ENCODE data around the gene PIR. TPM values are rescaled to one million over a fixed set of nuclear protein-coding genes. Genes with fewer than 3 reads are reported as not detected.

Gene PIR
- total RNA-seq, 1 experiment from 2014 or later = 58.0 TPM

DNA sequence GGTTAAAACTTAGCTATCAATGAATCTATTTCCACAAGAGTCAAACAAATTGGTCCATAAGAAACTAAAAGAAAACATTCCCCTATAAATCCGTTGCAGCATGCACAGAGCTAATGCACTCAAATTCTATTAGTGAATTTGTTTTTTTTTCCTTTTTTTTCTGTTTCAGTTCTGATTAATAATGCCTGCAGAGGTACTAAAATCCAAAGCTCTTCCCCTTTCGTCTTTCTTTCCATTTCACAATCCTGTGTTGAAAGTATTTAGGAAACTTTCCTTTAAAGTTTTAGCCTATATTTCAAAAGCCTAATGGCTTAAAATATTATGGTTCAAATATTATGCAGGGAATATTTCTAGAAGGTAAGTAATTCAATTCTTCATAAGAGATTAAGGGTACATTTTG lies 63.1 kb downstream of the PIR start:
- Histone ChIP-seq H3K36me3 (ENCODE audit: insufficient read depth, low read length, poor library complexity, severe bottlenecking) (no peaks in the 10 kb centered on the region), H3K27me3 (replicated peaks; ENCODE audit: insufficient read depth, low read depth, low read length, poor library complexity) (no peaks in the 10 kb centered on the region), H3K4me1 (ENCODE audit: insufficient read depth, low read length, poor library complexity, severe bottlenecking) (peaks cover 6% of the 10 kb centered on the region), H3K27ac (ENCODE audit: low read depth, low read length, poor library complexity, severe bottlenecking) (no peak overlapping the region), H3K9me3 (ENCODE audit: low read depth, low read length, poor library complexity, severe bottlenecking) (no peaks in the 10 kb centered on the region), H3K4me3 (ENCODE audit: low read depth, low read length, poor library complexity, severe bottlenecking) (no peak overlapping the region)
- intact Hi-C loops (cut with micrococcal nuclease; ENCODE audit: unreplicated experiment) = no loop called here
- DNase-seq (ENCODE audit: low spot score) = no peak
- no TSS peak for BruUV-seq (replicated peaks)
- ChIA-PET POLR2A (ENCODE audit: low non-redundant PET) (no interaction called here), CTCF (no interaction called here)
- TF ChIP-seq EZH2 (IDR thresholded peaks at IDR 0.05; ENCODE audit: borderline replicate concordance, low read depth, low read length, poor library complexity, severe bottlenecking) = no peak
- TF ChIP-seq, protein P1, sequence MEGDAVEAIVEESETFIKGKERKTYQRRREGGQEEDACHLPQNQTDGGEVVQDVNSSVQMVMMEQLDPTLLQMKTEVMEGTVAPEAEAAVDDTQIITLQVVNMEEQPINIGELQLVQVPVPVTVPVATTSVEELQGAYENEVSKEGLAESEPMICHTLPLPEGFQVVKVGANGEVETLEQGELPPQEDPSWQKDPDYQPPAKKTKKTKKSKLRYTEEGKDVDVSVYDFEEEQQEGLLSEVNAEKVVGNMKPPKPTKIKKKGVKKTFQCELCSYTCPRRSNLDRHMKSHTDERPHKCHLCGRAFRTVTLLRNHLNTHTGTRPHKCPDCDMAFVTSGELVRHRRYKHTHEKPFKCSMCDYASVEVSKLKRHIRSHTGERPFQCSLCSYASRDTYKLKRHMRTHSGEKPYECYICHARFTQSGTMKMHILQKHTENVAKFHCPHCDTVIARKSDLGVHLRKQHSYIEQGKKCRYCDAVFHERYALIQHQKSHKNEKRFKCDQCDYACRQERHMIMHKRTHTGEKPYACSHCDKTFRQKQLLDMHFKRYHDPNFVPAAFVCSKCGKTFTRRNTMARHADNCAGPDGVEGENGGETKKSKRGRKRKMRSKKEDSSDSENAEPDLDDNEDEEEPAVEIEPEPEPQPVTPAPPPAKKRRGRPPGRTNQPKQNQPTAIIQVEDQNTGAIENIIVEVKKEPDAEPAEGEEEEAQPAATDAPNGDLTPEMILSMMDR (conservative IDR thresholded peaks at IDR 0.05; ENCODE audit: low read depth, low read length) = no peak

DNA sequence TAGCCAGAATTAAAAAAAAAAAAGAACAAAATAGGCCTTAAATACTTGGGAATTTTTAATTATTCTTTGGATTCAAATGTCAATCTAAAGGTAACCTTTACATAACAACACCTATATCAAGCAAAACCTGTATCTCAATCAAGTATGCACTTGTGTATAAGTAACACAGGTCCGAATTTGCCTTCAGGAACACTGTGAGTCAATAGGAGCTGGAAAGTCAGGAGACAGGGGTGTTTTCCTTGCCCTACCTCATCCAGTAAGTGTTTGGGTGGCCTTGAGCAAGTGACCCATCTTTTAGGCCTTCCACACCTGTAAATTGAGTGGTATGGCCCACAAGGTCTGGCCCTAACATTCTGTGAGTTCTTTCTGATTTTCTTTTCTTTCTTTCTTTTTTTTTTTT lies 68.1 kb downstream of the PIR start:
- intact Hi-C loops (cut with micrococcal nuclease; ENCODE audit: unreplicated experiment) = no loop called here
- CTCF ChIA-PET = no interaction called here
- TF ChIP-seq, protein P1 (conservative IDR thresholded peaks at IDR 0.05; ENCODE audit: low read depth, low read length) = no peak
- TF ChIP-seq EZH2 (IDR thresholded peaks at IDR 0.05; ENCODE audit: borderline replicate concordance, low read depth, low read length, poor library complexity, severe bottlenecking) = no peak
- no peak overlapping the region for H3K4me3 ChIP-seq (ENCODE audit: low read depth, low read length, poor library complexity, severe bottlenecking)
- H3K27me3 ChIP-seq (replicated peaks; ENCODE audit: insufficient read depth, low read depth, low read length, poor library complexity) = no peaks in the 10 kb centered on the region
- no peaks in the 10 kb centered on the region for H3K4me1 ChIP-seq (ENCODE audit: insufficient read depth, low read length, poor library complexity, severe bottlenecking)
- no peak overlapping the region for H3K27ac ChIP-seq (ENCODE audit: low read depth, low read length, poor library complexity, severe bottlenecking)
- no peaks in the 10 kb centered on the region for H3K36me3 ChIP-seq (ENCODE audit: insufficient read depth, low read length, poor library complexity, severe bottlenecking)
- BruUV-seq (replicated peaks) = no TSS peak
- no peak for DNase-seq (ENCODE audit: low spot score)
- H3K9me3 ChIP-seq (ENCODE audit: low read depth, low read length, poor library complexity, severe bottlenecking) = peaks cover 4% of the 10 kb centered on the region
- POLR2A ChIA-PET (ENCODE audit: low non-redundant PET) = no interaction called here

DNA sequence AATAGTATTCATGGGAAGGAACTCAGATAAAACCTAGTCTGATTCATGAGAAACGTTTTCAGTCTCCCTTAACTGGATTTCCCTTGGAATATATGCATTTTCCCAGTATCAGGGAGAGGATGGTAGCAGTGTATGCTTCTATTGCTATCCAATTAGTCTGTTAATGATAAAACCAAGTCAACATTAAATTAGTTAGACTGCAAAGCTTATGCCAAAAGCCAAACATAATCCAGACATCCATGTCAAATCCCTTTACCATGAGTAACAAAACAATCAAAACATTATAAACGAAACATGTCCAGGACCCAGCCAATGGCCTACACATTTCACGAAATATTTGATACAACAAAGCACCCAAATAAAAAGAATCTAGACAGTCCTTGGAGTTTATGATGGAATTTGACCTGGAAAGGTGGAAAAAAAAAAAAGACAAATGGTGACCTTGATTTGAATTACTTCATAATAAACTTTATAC lies 74.4 kb downstream of the PIR start:
- Histone ChIP-seq H3K27me3 (replicated peaks; ENCODE audit: insufficient read depth, low read depth, low read length, poor library complexity) (no peaks in the 10 kb centered on the region), H3K36me3 (ENCODE audit: insufficient read depth, low read length, poor library complexity, severe bottlenecking) (peaks cover 6% of the 10 kb centered on the region), H3K9me3 (ENCODE audit: low read depth, low read length, poor library complexity, severe bottlenecking) (peaks cover 10% of the 10 kb centered on the region), H3K4me3 (ENCODE audit: low read depth, low read length, poor library complexity, severe bottlenecking) (no peak overlapping the region), H3K4me1 (ENCODE audit: insufficient read depth, low read length, poor library complexity, severe bottlenecking) (no peaks in the 10 kb centered on the region), H3K27ac (ENCODE audit: low read depth, low read length, poor library complexity, severe bottlenecking) (no peak overlapping the region)
- intact Hi-C loops (cut with micrococcal nuclease; ENCODE audit: unreplicated experiment) = no loop called here
- POLR2A ChIA-PET (ENCODE audit: low non-redundant PET) = interaction anchor here (0.6 kb wide), 1 partner anchor 18 kb away, joined by 3 read pairs; no protein-coding TSS in a partner anchor
- no TSS peak for BruUV-seq (replicated peaks)
- no peak for DNase-seq (ENCODE audit: low spot score)
- CTCF ChIA-PET = no interaction called here
- TF ChIP-seq, protein P1 (conservative IDR thresholded peaks at IDR 0.05; ENCODE audit: low read depth, low read length) = no peak
- TF ChIP-seq EZH2 (IDR thresholded peaks at IDR 0.05; ENCODE audit: borderline replicate concordance, low read depth, low read length, poor library complexity, severe bottlenecking) = no peak

Data from A673 (cell line).